GM12878 (cell line): ENCODE data around the gene TSHR. TPM values are rescaled to one million over a fixed set of nuclear protein-coding genes. Genes with fewer than 3 reads are reported as not detected.

Experiments used
- ATAC-seq: fragments of 200-7000 bp; cut with Tn5 transposase; 3 replicates; pipeline ENCODE4 v1.9.1; 2020; ENCODE audit warnings: mild to moderate bottlenecking, moderate library complexity
- BruUV-seq: library from RNA; stranded (reverse); fragments of 400-500 nt; replicated peaks from 2 replicates; lab custom pipeline; 2021; lab: Mats Ljungman, UMichigan
- CTCF ChIA-PET: fragments of 300-600 bp; sonication (Branson Sonifier 250); formaldehyde crosslinking; extraction: SDS; loops from one replicate; lab custom pipeline; 2021; ENCODE audit warnings: inconsistent platforms; lab: Yijun Ruan, JAX
- POLR2A ChIA-PET: fragments of 350-600 bp; formaldehyde crosslinking; extraction: SDS; loops from one replicate; lab custom pipeline; 2021; ENCODE audit warnings: inconsistent platforms; lab: Charles Lee
- RAD21 ChIA-PET: fragments of 300-600 bp; sonication (Branson Sonifier 250); formaldehyde crosslinking; loops from one replicate; lab custom pipeline; 2023; ENCODE audit warnings: antibody characterized with exemption; ENCODE audit not compliant: unreplicated experiment; lab: Charles Lee
- SMC1A ChIA-PET: fragments of 300-600 bp; sonication (Branson Sonifier 250); formaldehyde crosslinking; loops from one replicate; lab custom pipeline; 2023; ENCODE audit not compliant: unreplicated experiment, uncharacterized antibody; lab: Charles Lee
- DNase-seq: peaks from one replicate; pipeline ENCODE4 v3.0.0-alpha.2; 2011; ENCODE audit warnings: low read depth, low spot score
- FAIRE-seq: peaks from 3 replicates; lab custom pipeline; 2011; peaks lifted over from hg19 to GRCh38; lab: Jason Lieb, UNC
- H2AFZ ChIP-seq: 2 replicates; pipeline ENCODE4 v1.6.0; 2011; ENCODE audit warnings: low read depth, low read length, control low read depth; ENCODE audit not compliant: control insufficient read depth
- H3K27ac ChIP-seq: 2 replicates; pipeline ENCODE4 v1.5.1; 2011; ENCODE audit warnings: control low read depth; ENCODE audit not compliant: control insufficient read depth, insufficient read depth
- H3K27me3 ChIP-seq, 2 experiments: replicated peaks in 1 of 2; 2 replicates each; pipeline versions ENCODE4 v1.6.0 to v1.6.1; 2011; ENCODE audit warnings: low read length in 1 of 2; ENCODE audit not compliant: control insufficient read depth in 2 of 2, insufficient read depth in 2 of 2
- H3K36me3 ChIP-seq, 2 experiments: 2 replicates each; pipeline ENCODE4 v1.5.1; 2011; ENCODE audit warnings: low read length in 1 of 2; ENCODE audit not compliant: control insufficient read depth in 2 of 2, insufficient read depth in 2 of 2
- H3K4me1 ChIP-seq: 2 replicates; pipeline ENCODE4 v1.6.1; 2011; ENCODE audit warnings: mild to moderate bottlenecking, low read length, moderate library complexity, mixed read lengths; ENCODE audit not compliant: control insufficient read depth, insufficient read depth
- H3K4me2 ChIP-seq: 2 replicates; pipeline ENCODE4 v1.6.0; 2011; ENCODE audit warnings: control low read depth; ENCODE audit not compliant: control insufficient read depth, insufficient read depth
- H3K4me3 ChIP-seq: fragments of 200-600 bp; sonication (generic); 2 replicates; pipeline ENCODE4 v1.5.1; 2016
- H3K79me2 ChIP-seq: 2 replicates; pipeline ENCODE4 v1.6.0; 2011; ENCODE audit warnings: low read length; ENCODE audit not compliant: control insufficient read depth, insufficient read depth
- H3K9ac ChIP-seq: 2 replicates; pipeline ENCODE4 v1.8.0; 2011; ENCODE audit warnings: low read length, control low read depth, mixed read lengths; ENCODE audit not compliant: control insufficient read depth, insufficient read depth
- H3K9me3 ChIP-seq: replicated peaks from 3 replicates; pipeline ENCODE4 v1.5.1; 2011; ENCODE audit warnings: mild to moderate bottlenecking, low read length; ENCODE audit not compliant: control insufficient read depth, insufficient read depth
- H4K20me1 ChIP-seq: 2 replicates; pipeline ENCODE4 v1.6.0; 2011; ENCODE audit not compliant: control insufficient read depth, insufficient read depth
- ASH2L ChIP-seq: fragments of 300-600, 200-600 bp; sonication (generic); IDR thresholded peaks from 2 replicates; pipeline ENCODE4 v1.6.1; 2017; ENCODE audit warnings: low read depth, mild to moderate bottlenecking, borderline replicate concordance
- DPF2 ChIP-seq: fragments of 450-650 bp; IDR thresholded peaks from 2 replicates; pipeline ENCODE4 v1.6.1; 2017; ENCODE audit warnings: mild to moderate bottlenecking
- GATAD2B ChIP-seq: fragments of 450-650 bp; conservative IDR thresholded peaks from 2 replicates; pipeline ENCODE4 v1.6.1; 2017; ENCODE audit warnings: low read depth, mild to moderate bottlenecking, moderate library complexity
- HDAC2 ChIP-seq: fragments of 200-600 bp; sonication (generic); IDR thresholded peaks from 2 replicates; pipeline ENCODE4 v1.6.1; 2017
- NFYA ChIP-seq: IDR thresholded peaks from 2 replicates; pipeline ENCODE4 v1.6.1; 2011; ENCODE audit warnings: low read depth, mild to moderate bottlenecking, low read length, improper control_type of control experiment, borderline replicate concordance
- POLR2AphosphoS2 ChIP-seq: IDR thresholded peaks from 2 replicates; pipeline ENCODE4 v1.6.1; 2011; ENCODE audit warnings: low read depth, mild to moderate bottlenecking, low read length, improper control_type of control experiment, moderate library complexity
- POLR2AphosphoS5 ChIP-seq: IDR thresholded peaks from 2 replicates; pipeline ENCODE4 v1.6.1; 2011; ENCODE audit warnings: mild to moderate bottlenecking, low read length, inconsistent platforms
- SREBF2 ChIP-seq: IDR thresholded peaks from 2 replicates; pipeline ENCODE4 v1.6.1; 2012; ENCODE audit warnings: mild to moderate bottlenecking, low read length
- SUZ12 ChIP-seq: fragments of 200-600 bp; sonication (generic); IDR thresholded peaks from one replicate; pipeline ENCODE4 v1.6.1; 2018; ENCODE audit warnings: antibody characterized with exemption, mild to moderate bottlenecking; ENCODE audit not compliant: unreplicated experiment
- TBL1XR1 ChIP-seq: IDR thresholded peaks from 2 replicates; pipeline ENCODE4 v1.6.1; 2012; ENCODE audit warnings: low read depth, low read length, improper control_type of control experiment
- TCF12 ChIP-seq: IDR thresholded peaks from 2 replicates; pipeline ENCODE4 v1.6.1; 2011; ENCODE audit warnings: low read depth, mild to moderate bottlenecking, low read length
- ZSCAN29 ChIP-seq: fragments of 450-650 bp; IDR thresholded peaks from 2 replicates; pipeline ENCODE4 v1.6.1; 2017; ENCODE audit warnings: mild to moderate bottlenecking, moderate library complexity
- WGBS: methylation state at CpG from one replicate; pipeline ENCODE4 v1.1.6; 2016; ENCODE audit warnings: low lambda C conversion rate; ENCODE audit not compliant: insufficient replicate concordance, insufficient coverage; ENCODE audit errors: missing lambda C conversion rate; 5-methylcytosine and 5-hydroxymethylcytosine counted together
- in situ Hi-C: fragments of 300-500 bp; cut with MboI; formaldehyde crosslinking; loops from 9 replicates; pipeline ENCODE4 v1.14.3; 2018; ENCODE audit warnings: mixed read lengths
- intact Hi-C: fragments of 100-400 bp; cut with micrococcal nuclease; formaldehyde crosslinking; loops from one replicate; pipeline ENCODE4 v1.14.2; 2022; ENCODE audit not compliant: unreplicated experiment
- polyA plus RNA-seq, 11 experiments: library from polyadenylated mRNA; depleted of rRNA in 4 of 11; unstranded in 6 of 11; stranded (reverse) in 5 of 11; fragments of >200 nt; fragmentation: Nextera tagmentation in 4 of 11; fragmentation: Illumina TruSeq in 1 of 11; extraction: Ambion mirVana in 4 of 11; extraction: Trizol in 1 of 11; gene quantifications; 1 replicate in 1 of 11; 2 replicates in 10 of 11; pipeline versions ENCODE4 v1.2.1 to v1.2.3, GENCODE V29; 2011 to 2016; ENCODE audit warnings: inconsistent platforms in 2 of 11, missing spikeins in 2 of 11, low read depth in 1 of 11
- total RNA-seq, 4 experiments: library from RNA; depleted of rRNA in 3 of 4; stranded (reverse); fragments of >200 nt in 3 of 4; fragmentation: Illumina TruSeq in 1 of 4; extraction: Trizol in 1 of 4; gene quantifications; 2 replicates each; pipeline versions ENCODE4 v1.2.1 to v1.2.3, GENCODE V29; 2013 to 2021
- TF ChIP-seq, protein P1 (sequence below), 3 experiments: IDR thresholded peaks in 2 of 3; conservative IDR thresholded peaks in 1 of 3; 2 replicates each; pipeline ENCODE4 v1.5.1; 2011; ENCODE audit warnings: low read depth in 3 of 3, low read length in 3 of 3, mild to moderate bottlenecking in 3 of 3, control low read depth in 2 of 3, moderate library complexity in 2 of 3, inconsistent platforms in 1 of 3, mixed read lengths in 1 of 3; ENCODE audit not compliant: control insufficient read depth in 2 of 3, insufficient read depth in 1 of 3; ENCODE audit errors: extremely low read depth in 1 of 3
- TF ChIP-seq, protein P2 (sequence below): IDR thresholded peaks from 2 replicates; pipeline ENCODE4 v1.6.1; 2012; ENCODE audit warnings: low read depth, low read length, improper control_type of control experiment
- TF ChIP-seq, protein P3 (sequence below): fragments of 450-650 bp; IDR thresholded peaks from 2 replicates; pipeline ENCODE4 v1.6.1; 2014; ENCODE audit warnings: mild to moderate bottlenecking
- TF ChIP-seq, protein P4 (sequence below): IDR thresholded peaks from 2 replicates; pipeline ENCODE4 v1.6.1; 2011; ENCODE audit warnings: low read depth, low read length, improper control_type of control experiment, borderline replicate concordance
- TF ChIP-seq, protein P5 (sequence below): IDR thresholded peaks from 2 replicates; pipeline ENCODE4 v1.6.1; 2011; ENCODE audit warnings: borderline replicate concordance, low read depth, mild to moderate bottlenecking, moderate library complexity, mixed read lengths, low read length; ENCODE audit not compliant: insufficient read depth; ENCODE audit errors: extremely low read length

Gene TSHR
- total and polyA plus RNA-seq, 10 of the 15 experiments (the other 5 are each of a cell fraction or from before 2014, with no cell fraction given): 0.06 to 0.31 TPM; not detected in 8

DNA sequence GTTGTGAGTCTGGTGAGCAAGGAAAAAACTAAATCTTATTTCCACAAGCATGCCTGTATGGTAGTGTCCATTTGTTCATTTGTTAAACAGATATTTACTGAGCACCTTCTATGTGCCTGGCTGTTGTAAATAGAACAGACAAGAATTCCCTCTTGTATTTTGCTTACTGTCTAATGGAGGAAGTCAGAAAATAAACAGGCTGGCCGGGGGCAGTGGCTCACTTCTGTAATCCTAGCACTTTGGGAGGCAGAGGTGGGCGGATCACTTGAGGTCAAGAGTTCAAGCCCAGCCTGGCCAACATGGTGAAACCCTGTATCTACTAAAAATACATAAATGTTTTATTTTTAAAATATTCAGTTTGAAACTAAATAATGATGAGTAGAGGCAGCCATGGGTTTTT, 186.0 kb downstream of the TSHR start (continued):
- TF ChIP-seq TBL1XR1 (no peak), ASH2L (no peak), GATAD2B (no peak), POLR2AphosphoS5 (no peak), POLR2AphosphoS2 (no peak)
- TF ChIP-seq, protein P1, sequence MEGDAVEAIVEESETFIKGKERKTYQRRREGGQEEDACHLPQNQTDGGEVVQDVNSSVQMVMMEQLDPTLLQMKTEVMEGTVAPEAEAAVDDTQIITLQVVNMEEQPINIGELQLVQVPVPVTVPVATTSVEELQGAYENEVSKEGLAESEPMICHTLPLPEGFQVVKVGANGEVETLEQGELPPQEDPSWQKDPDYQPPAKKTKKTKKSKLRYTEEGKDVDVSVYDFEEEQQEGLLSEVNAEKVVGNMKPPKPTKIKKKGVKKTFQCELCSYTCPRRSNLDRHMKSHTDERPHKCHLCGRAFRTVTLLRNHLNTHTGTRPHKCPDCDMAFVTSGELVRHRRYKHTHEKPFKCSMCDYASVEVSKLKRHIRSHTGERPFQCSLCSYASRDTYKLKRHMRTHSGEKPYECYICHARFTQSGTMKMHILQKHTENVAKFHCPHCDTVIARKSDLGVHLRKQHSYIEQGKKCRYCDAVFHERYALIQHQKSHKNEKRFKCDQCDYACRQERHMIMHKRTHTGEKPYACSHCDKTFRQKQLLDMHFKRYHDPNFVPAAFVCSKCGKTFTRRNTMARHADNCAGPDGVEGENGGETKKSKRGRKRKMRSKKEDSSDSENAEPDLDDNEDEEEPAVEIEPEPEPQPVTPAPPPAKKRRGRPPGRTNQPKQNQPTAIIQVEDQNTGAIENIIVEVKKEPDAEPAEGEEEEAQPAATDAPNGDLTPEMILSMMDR (IDR thresholded peaks at IDR 0.05 in 2 of 3, conservative IDR thresholded peaks at IDR 0.05 in 1 of 3; ENCODE audit: control insufficient read depth in 2 of 3, extremely low read depth in 1 of 3, insufficient read depth in 1 of 3, low read depth in 3 of 3, low read length in 3 of 3): no peak
- TF ChIP-seq, protein P2, sequence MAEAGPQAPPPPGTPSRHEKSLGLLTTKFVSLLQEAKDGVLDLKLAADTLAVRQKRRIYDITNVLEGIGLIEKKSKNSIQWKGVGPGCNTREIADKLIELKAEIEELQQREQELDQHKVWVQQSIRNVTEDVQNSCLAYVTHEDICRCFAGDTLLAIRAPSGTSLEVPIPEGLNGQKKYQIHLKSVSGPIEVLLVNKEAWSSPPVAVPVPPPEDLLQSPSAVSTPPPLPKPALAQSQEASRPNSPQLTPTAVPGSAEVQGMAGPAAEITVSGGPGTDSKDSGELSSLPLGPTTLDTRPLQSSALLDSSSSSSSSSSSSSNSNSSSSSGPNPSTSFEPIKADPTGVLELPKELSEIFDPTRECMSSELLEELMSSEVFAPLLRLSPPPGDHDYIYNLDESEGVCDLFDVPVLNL: no peak

DNA sequence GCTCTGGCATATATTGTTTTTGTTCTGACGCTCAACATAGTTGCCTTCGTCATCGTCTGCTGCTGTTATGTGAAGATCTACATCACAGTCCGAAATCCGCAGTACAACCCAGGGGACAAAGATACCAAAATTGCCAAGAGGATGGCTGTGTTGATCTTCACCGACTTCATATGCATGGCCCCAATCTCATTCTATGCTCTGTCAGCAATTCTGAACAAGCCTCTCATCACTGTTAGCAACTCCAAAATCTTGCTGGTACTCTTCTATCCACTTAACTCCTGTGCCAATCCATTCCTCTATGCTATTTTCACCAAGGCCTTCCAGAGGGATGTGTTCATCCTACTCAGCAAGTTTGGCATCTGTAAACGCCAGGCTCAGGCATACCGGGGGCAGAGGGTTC, 188.4 kb downstream of the TSHR start:
- FAIRE-seq (no peak), ATAC-seq (no peak), DNase-seq (no peak)
- intact Hi-C loops (no loop called here), in situ Hi-C loops (no loop called here)
- no peaks in the 10 kb centered on the region for H3K27me3 ChIP-seq
- peaks cover 9% of the 10 kb centered on the region for H3K4me1 ChIP-seq
- no peaks in the 10 kb centered on the region for H3K36me3 ChIP-seq
- H3K9me3 ChIP-seq: no peaks in the 10 kb centered on the region
- no peaks in the 10 kb centered on the region for H4K20me1 ChIP-seq
- TF ChIP-seq SREBF2 (no peak), NFYA (no peak), HDAC2 (no peak), ZSCAN29 (no peak), ASH2L (no peak), DPF2 (no peak), TCF12 (no peak), SUZ12 (no peak)
- TF ChIP-seq, protein P3, sequence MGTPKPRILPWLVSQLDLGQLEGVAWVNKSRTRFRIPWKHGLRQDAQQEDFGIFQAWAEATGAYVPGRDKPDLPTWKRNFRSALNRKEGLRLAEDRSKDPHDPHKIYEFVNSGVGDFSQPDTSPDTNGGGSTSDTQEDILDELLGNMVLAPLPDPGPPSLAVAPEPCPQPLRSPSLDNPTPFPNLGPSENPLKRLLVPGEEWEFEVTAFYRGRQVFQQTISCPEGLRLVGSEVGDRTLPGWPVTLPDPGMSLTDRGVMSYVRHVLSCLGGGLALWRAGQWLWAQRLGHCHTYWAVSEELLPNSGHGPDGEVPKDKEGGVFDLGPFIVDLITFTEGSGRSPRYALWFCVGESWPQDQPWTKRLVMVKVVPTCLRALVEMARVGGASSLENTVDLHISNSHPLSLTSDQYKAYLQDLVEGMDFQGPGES: no peak
- TF ChIP-seq, protein P4, sequence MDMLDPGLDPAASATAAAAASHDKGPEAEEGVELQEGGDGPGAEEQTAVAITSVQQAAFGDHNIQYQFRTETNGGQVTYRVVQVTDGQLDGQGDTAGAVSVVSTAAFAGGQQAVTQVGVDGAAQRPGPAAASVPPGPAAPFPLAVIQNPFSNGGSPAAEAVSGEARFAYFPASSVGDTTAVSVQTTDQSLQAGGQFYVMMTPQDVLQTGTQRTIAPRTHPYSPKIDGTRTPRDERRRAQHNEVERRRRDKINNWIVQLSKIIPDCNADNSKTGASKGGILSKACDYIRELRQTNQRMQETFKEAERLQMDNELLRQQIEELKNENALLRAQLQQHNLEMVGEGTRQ: no peak
- TF ChIP-seq, protein P5, sequence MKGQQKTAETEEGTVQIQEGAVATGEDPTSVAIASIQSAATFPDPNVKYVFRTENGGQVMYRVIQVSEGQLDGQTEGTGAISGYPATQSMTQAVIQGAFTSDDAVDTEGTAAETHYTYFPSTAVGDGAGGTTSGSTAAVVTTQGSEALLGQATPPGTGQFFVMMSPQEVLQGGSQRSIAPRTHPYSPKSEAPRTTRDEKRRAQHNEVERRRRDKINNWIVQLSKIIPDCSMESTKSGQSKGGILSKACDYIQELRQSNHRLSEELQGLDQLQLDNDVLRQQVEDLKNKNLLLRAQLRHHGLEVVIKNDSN: no peak
- no peak overlapping the region for H3K9ac ChIP-seq
- no peak overlapping the region for H3K27ac ChIP-seq
- ChIA-PET SMC1A (interaction anchor here (1.5 to 2.5 kb wide), 2 partner anchors 27 to 147 kb away, joined by 3 to 8 read pairs; no protein-coding TSS in a partner anchor), CTCF (interaction anchor here (1.9 kb wide), 1 partner anchor 26 kb away, joined by 4 read pairs; no protein-coding TSS in a partner anchor), POLR2A (no interaction called here), RAD21 (no interaction called here)
- H3K79me2 ChIP-seq: no peaks in the 10 kb centered on the region
- no peak overlapping the region for H3K4me2 ChIP-seq
- no peak overlapping the region for H2AFZ ChIP-seq
- no peak overlapping the region for H3K4me3 ChIP-seq
- WGBS: 90% methylated on average over 8 of the region's 8 CpGs
- no TSS peak for BruUV-seq
